SK-N-SH treated with all-trans-retinoic acid at 6 μM for 48 hours (cell line): ENCODE measurements around the gene NUP42.

Experiments
- ATAC-seq: fragments of 200-7000 bp; cut with Tn5 transposase; 3 replicates; pipeline ENCODE4 v1.9.1; 2020; ENCODE audit warnings: mild to moderate bottlenecking, moderate library complexity
- CREB5 ChIP-seq: fragments of 250-450 bp; sonication (Bioruptor Pico); IDR thresholded peaks from 2 replicates; pipeline ENCODE4 v1.5.1; 2020; ENCODE audit warnings: low read depth, mild to moderate bottlenecking, moderate library complexity
- ISL1 ChIP-seq: fragments of 250-450 bp; sonication (Bioruptor Pico); IDR thresholded peaks from 2 replicates; pipeline ENCODE4 v2.1.2; 2022; ENCODE audit warnings: mild to moderate bottlenecking, moderate library complexity
- RARB ChIP-seq: fragments of 250-450 bp; sonication (Bioruptor Pico); IDR thresholded peaks from 2 replicates; pipeline ENCODE4 v1.8.0; 2021; ENCODE audit warnings: mild to moderate bottlenecking, moderate library complexity
- ZNF565 ChIP-seq: fragments of 450-650 bp; formaldehyde crosslinking; conservative IDR thresholded peaks from 2 replicates; pipeline ENCODE4 v1.5.0; 2020; ENCODE audit warnings: low read depth, mild to moderate bottlenecking, moderate library complexity
- ZNF8 ChIP-seq: fragments of 450-650 bp; formaldehyde crosslinking; IDR thresholded peaks from 2 replicates; pipeline ENCODE4 v1.5.0; 2020; ENCODE audit warnings: mild to moderate bottlenecking, moderate library complexity

Gene NUP42

GRCh38 chr7:23249486-23249885 lies 67.6 kb downstream of the NUP42 start:
- ATAC-seq = no peak
- TF ChIP-seq ISL1 = no peak
- TF ChIP-seq ZNF565 (CRISPR knock-in tag) = no peak
- no peak for TF ChIP-seq CREB5 (CRISPR knock-in tag)
- peak; percentile 97 for TF ChIP-seq ZNF8 (CRISPR knock-in tag)
- no peak for TF ChIP-seq RARB (CRISPR knock-in tag)
